Prostate gland (tissue), 2 donors: ENCODE measurements around the gene DGKB.

ENCODE experiments used
- POLR2A ChIP-seq: fragments of 450-650 bp; IDR thresholded peaks from one replicate; pipeline ENCODE4 v1.6.1; 2016; ENCODE audit warnings: antibody characterized with exemption, mild to moderate bottlenecking
- TF ChIP-seq, protein P1 (sequence below), 4 experiments: fragments of 200-600 bp in 2 of 4; fragments of 450-650 bp in 2 of 4; sonication (generic) in 2 of 4; IDR thresholded peaks; 1 replicate in 3 of 4; 2 replicates in 1 of 4; pipeline ENCODE4 v1.5.1; 2016 to 2019; ENCODE audit warnings: antibody characterized with exemption in 4 of 4, mild to moderate bottlenecking in 2 of 4, moderate library complexity in 2 of 4

DNA sequence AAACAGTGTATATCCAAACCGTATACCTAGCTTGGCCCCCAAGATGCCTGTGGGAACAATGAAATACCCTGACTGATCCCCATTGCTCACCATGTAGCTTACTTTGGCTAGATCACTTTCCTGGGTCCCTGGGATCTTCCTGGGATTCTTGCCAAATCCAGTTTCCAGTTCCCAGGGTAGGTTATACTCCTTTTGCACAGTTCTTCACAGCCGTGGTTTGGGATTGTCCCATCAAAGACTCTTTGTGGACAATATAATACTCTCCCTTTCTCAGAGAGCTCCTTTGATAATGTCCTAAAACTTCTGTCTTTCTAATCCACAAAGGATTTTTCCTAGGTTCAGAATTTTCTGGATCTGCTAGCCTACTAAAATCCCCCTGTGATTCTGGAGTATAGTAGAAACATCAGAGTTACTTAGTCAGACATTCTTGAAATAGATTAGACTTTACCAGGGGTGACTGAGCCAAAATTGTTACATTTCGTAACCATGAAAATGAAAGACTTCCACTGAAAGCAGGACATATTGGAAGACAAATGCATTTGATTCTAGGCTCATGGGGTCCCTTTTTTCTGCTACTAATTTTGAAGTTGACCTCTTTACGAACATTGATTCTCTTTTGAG lies 524.8 kb downstream of the DGKB start:
- TF ChIP-seq POLR2A: no peak
- TF ChIP-seq, protein P1, sequence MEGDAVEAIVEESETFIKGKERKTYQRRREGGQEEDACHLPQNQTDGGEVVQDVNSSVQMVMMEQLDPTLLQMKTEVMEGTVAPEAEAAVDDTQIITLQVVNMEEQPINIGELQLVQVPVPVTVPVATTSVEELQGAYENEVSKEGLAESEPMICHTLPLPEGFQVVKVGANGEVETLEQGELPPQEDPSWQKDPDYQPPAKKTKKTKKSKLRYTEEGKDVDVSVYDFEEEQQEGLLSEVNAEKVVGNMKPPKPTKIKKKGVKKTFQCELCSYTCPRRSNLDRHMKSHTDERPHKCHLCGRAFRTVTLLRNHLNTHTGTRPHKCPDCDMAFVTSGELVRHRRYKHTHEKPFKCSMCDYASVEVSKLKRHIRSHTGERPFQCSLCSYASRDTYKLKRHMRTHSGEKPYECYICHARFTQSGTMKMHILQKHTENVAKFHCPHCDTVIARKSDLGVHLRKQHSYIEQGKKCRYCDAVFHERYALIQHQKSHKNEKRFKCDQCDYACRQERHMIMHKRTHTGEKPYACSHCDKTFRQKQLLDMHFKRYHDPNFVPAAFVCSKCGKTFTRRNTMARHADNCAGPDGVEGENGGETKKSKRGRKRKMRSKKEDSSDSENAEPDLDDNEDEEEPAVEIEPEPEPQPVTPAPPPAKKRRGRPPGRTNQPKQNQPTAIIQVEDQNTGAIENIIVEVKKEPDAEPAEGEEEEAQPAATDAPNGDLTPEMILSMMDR (IDR thresholded peaks at IDR 0.05): no peak
